Measurements from ENCODE around the gene XRCC5.
A peak's percentile ranks its signal among the peaks of the same experiment; 100 is the strongest.

Gene XRCC5

GRCh38 chr2:216084547-216084946 lies 24.6 kb upstream of the XRCC5 start:
- no peak for DNase-seq (ENCODE audit: low read depth in 2 of 2)

GRCh38 chr2:216086207-216086893 lies 22.8 kb upstream of the XRCC5 start:
- DNase-seq (ENCODE audit: low read depth in 2 of 2) = no peak

- DNase-seq (ENCODE audit: low read depth in 2 of 2) = no peak
These were observed 18.8 kb upstream of the XRCC5 start for GRCh38 chr2:216090369-216090786.

- DNase-seq (ENCODE audit: low read depth in 2 of 2) = no peak
These were observed 16.5 kb upstream of the XRCC5 start for GRCh38 chr2:216092646-216093045.

- DNase-seq (ENCODE audit: low read depth in 2 of 2) = no peak
These were observed 14.4 kb upstream of the XRCC5 start for GRCh38 chr2:216094701-216095100.

- DNase-seq (ENCODE audit: low read depth in 2 of 2) = no peak
These were observed 10.5 kb upstream of the XRCC5 start for GRCh38 chr2:216098421-216099334.

GRCh38 chr2:216101109-216101508 lies 8.0 kb upstream of the XRCC5 start:
- no peak for DNase-seq (ENCODE audit: low read depth in 2 of 2)

- no peak for DNase-seq (ENCODE audit: low read depth in 2 of 2)
These were observed 5.9 kb upstream of the XRCC5 start for GRCh38 chr2:216103213-216103612.

GRCh38 chr2:216104691-216105090 lies 4.5 kb upstream of the XRCC5 start:
- no peak for DNase-seq (ENCODE audit: low read depth in 2 of 2)

GRCh38 chr2:216107320-216107719 lies 1.8 kb upstream of the XRCC5 start:
- DNase-seq (ENCODE audit: low read depth in 2 of 2) = no peak

- no peak for DNase-seq (ENCODE audit: low read depth in 2 of 2)
These were observed 1.4 kb upstream of the XRCC5 start for GRCh38 chr2:216107760-216108159.

GRCh38 chr2:216108310-216108966 lies 710 bp upstream of the XRCC5 start:
- no peak for DNase-seq (ENCODE audit: low read depth in 2 of 2)

GRCh38 chr2:216109962-216110614 lies 940 bp downstream of the XRCC5 start:
- no peak for DNase-seq (ENCODE audit: low read depth in 2 of 2)

- no peak for DNase-seq (ENCODE audit: low read depth in 2 of 2)
These were observed 1.5 kb downstream of the XRCC5 start for GRCh38 chr2:216110620-216111019.

GRCh38 chr2:216111122-216111521 lies 2.0 kb downstream of the XRCC5 start:
- DNase-seq (ENCODE audit: low read depth in 2 of 2) = no peak

- no peak for DNase-seq (ENCODE audit: low read depth in 2 of 2)
These were observed 3.8 kb downstream of the XRCC5 start for GRCh38 chr2:216112926-216113325.

GRCh38 chr2:216113572-216113971 lies 4.4 kb downstream of the XRCC5 start:
- no peak for DNase-seq (ENCODE audit: low read depth in 2 of 2)

- DNase-seq (ENCODE audit: low read depth in 2 of 2) = no peak
These were observed 5.2 kb downstream of the XRCC5 start for GRCh38 chr2:216114382-216114713.

GRCh38 chr2:216114714-216115531 lies 5.8 kb downstream of the XRCC5 start:
- DNase-seq (ENCODE audit: low read depth in 2 of 2) = peak; percentile 93 to 95

GRCh38 chr2:216116418-216116817 lies 7.3 kb downstream of the XRCC5 start:
- no peak for DNase-seq (ENCODE audit: low read depth in 2 of 2)
